Smooth muscle cell of the umbilical artery (primary cell): ENCODE results near the gene SMCP. TPM values are rescaled to one million over a fixed set of nuclear protein-coding genes. Genes with fewer than 3 reads are reported as not detected.

ENCODE experiments used
- total RNA-seq: library from RNA; depleted of rRNA; stranded (reverse); fragments of >200 nt; gene quantifications from 2 replicates; pipeline ENCODE4 v1.2.3, GENCODE V29; 2014

SMCP gene, protein sequence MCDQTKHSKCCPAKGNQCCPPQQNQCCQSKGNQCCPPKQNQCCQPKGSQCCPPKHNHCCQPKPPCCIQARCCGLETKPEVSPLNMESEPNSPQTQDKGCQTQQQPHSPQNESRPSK
- not detected in 2 replicates for total RNA-seq

DNA sequence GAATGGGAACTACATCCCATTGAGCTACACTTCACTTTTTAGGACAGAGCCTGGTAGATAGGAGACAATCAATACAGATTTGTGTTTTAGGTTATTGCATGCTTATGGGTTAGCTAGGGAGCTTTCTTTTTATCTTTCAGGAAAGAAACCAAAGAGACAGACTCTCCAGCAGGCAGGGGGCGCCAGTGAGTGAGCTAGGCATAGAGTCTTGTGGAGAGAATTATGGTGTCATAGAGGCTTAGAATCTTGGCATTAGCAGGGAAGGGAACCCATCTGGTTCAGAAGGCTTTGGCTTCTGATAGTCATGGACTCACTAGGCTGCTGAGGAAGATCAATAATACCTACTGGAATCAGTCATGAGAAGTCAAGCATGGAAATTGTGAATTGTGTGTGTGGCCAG lies at the start of gene SMCP:
Gene SMCP (plus strand): TSS at position 281 of the 400 bp plus-strand sequence. CDS start 6,101 bp downstream, outside the sequence.

DNA sequence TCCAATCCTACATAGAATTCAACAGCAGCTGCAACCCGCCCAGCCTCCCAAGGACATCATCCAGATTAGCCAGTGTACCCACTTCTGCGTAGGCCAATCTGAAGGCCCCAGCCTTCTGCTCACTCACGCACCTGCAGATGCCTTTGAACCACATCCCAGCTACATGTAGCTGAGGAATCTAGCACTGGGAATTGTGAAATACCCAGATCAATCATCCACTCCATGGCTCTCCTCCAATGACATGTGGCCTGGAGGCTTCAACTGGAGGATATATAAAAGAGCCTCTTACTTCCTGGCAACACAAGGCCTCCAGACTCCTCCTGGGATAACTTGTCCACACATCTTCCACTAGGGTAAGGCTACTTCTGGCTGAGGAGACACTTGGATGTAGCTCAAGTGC lies 35.6 kb upstream of the SMCP start, which contains the start of gene LCE6A:
Gene LCE6A (plus strand): TSS at position 301 of the 400 bp plus-strand sequence. CDS start 665 bp downstream, outside the sequence.

DNA sequence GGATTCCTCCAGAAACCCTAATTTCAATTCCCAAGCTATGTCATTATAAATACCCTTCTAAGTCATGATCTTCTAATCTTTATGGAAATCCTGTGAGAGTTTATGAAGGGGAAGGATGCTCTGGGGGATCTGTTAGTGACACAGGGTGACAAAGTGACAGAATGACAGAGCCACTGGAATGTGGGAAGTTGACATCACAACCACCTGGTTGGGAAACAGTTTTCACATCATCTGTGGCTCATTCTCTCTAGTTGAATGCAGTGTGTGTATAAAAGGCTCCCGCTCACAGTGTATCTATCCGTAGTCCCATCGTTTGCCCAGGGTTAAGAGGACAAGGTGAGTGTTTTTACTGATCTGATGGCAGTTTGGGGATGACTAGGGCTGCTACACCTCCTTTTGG lies 18.4 kb upstream of the SMCP start, which contains the start of gene LCE7A:
Gene LCE7A (plus strand): TSS at position 301 of the 400 bp plus-strand sequence. CDS start 702 bp downstream, outside the sequence.

DNA sequence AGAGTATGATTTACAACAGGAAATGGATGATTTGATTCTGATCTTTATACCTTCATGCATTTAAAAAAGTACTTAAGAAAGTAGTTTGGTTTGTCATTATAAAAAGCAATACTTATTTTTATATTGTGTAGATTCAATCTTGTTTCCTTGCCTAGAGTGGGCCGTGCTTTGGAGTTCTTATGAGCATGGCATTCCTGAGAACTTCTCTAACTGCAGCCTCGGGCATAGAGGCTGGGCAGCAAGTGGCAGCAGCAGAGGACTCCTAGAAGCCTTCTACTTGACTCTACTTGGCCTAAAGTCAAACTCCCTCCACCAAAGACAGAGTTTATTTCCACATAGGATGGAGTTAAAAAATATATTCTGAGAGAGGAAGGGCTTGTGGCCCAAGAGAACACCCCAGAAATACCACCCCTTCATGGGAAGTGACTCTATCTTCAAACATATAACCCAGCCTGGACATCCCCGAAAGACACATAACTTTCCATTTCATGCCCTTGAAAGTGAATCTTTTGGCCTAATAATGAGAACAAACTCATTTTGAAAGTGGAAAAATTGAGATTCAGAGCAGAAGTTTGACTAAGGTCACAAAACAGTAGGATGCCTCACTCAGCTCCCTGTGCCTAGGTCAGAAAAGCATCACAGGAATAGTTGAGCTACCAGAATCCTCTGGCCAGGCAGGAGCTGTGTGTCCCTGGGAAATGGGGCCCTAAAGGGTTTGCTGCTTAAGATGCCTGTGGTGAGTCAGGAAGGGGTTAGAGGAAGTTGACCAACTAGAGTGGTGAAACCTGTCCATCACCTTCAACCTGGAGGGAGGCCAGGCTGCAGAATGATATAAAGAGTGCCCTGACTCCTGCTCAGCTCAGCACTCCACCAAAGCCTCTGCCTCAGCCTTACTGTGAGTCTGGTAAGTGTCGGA lies 29.8 kb downstream of the SMCP start, which contains the start of gene IVL:
Gene IVL (plus strand): TSS at position 861 of the 916 bp plus-strand sequence. CDS start 1,252 bp downstream, outside the sequence.

Other genes starting within 250 kb of the SMCP start
- not detected in 2 replicates for gene LCE2D, start 214.9 kb upstream of the SMCP start, total RNA-seq
- not detected in 2 replicates for gene LCE2C, start 203.0 kb upstream of the SMCP start, total RNA-seq
- not detected in 2 replicates for gene LCE2B, start 192.2 kb upstream of the SMCP start, total RNA-seq
- gene LCE2A, start 180.0 kb upstream of the SMCP start, total RNA-seq: not detected in 2 replicates
- gene LCE4A, start 170.2 kb upstream of the SMCP start, total RNA-seq: not detected in 2 replicates
- not detected in 2 replicates for gene KPRP, start 120.3 kb upstream of the SMCP start, total RNA-seq
- not detected in 2 replicates for gene LCE1F, start 103.2 kb upstream of the SMCP start, total RNA-seq
- 0.42 TPM in 1 of 2 replicates, not detected in the other for gene LCE1E, start 92.1 kb upstream of the SMCP start, total RNA-seq
- gene LCE1D, start 81.6 kb upstream of the SMCP start, total RNA-seq: not detected in 2 replicates
- gene LCE1C, start 71.7 kb upstream of the SMCP start, total RNA-seq: not detected in 2 replicates
- gene LCE1B, start 66.4 kb upstream of the SMCP start, total RNA-seq: not detected in 2 replicates
- gene LCE1A, start 50.8 kb upstream of the SMCP start, total RNA-seq: not detected in 2 replicates
- gene LCE6A, start 35.5 kb upstream of the SMCP start, total RNA-seq: not detected in 2 replicates
- gene LCE7A, start 18.3 kb upstream of the SMCP start, total RNA-seq: not detected in 2 replicates
- gene IVL, start 30.2 kb downstream of the SMCP start, total RNA-seq: 1.1 TPM in 1 of 2 replicates, not detected in the other
- gene SPRR5, start 68.9 kb downstream of the SMCP start, total RNA-seq: not detected in 2 replicates
- not detected in 2 replicates for gene SPRR4, start 92.3 kb downstream of the SMCP start, total RNA-seq
- gene SPRR1A, start 105.8 kb downstream of the SMCP start, total RNA-seq: not detected in 2 replicates
- gene SPRR3, start 123.4 kb downstream of the SMCP start, total RNA-seq: not detected in 2 replicates
- gene SPRR1B, start 152.9 kb downstream of the SMCP start, total RNA-seq: not detected in 2 replicates
- gene SPRR2D, start 162.8 kb downstream of the SMCP start, total RNA-seq: not detected in 2 replicates
- not detected in 2 replicates for gene SPRR2A, start 179.2 kb downstream of the SMCP start, total RNA-seq
- not detected in 2 replicates for gene SPRR2B, start 193.3 kb downstream of the SMCP start, total RNA-seq
- gene SPRR2E, start 216.2 kb downstream of the SMCP start, total RNA-seq: not detected in 2 replicates
- not detected in 2 replicates for gene SPRR2F, start 235.2 kb downstream of the SMCP start, total RNA-seq